ENCODE measurements around the gene AKR1A1.
"Not testable (repeated sequence)": the region's sequence is repeated elsewhere in the genome, so short reads cannot be mapped to it uniquely, and the experiment has no call there.

AKR1A1 gene

GRCh38 chr1:45518366-45518765 lies 32.3 kb upstream of the AKR1A1 start:
- H3K27ac Mint-ChIP-seq = peak overlapping the region; percentile 89
- H3K9me3 Mint-ChIP-seq, DNase-seq, H3K27me3 Mint-ChIP-seq: not testable (repeated sequence)
- peaks cover 80% of the 10 kb centered on the region for H3K36me3 Mint-ChIP-seq (ENCODE audit: low read depth)
- peaks cover 61% of the 10 kb centered on the region for H3K4me1 Mint-ChIP-seq (ENCODE audit: low read depth)
- H3K4me3 Mint-ChIP-seq = peak overlapping the region; percentile 95

GRCh38 chr1:45518910-45519309 lies 31.7 kb upstream of the AKR1A1 start:
- peaks cover 75% of the 10 kb centered on the region for H3K36me3 Mint-ChIP-seq (ENCODE audit: low read depth)
- peak overlapping the region; percentile 95 for H3K4me3 Mint-ChIP-seq
- no peak for DNase-seq
- H3K27ac Mint-ChIP-seq = peak overlapping the region; percentile 89
- no peaks in the 10 kb centered on the region for H3K27me3 Mint-ChIP-seq
- no peaks in the 10 kb centered on the region for H3K9me3 Mint-ChIP-seq
- H3K4me1 Mint-ChIP-seq (ENCODE audit: low read depth) = peaks cover 62% of the 10 kb centered on the region

GRCh38 chr1:45519774-45520173 lies 30.9 kb upstream of the AKR1A1 start:
- DNase-seq, H3K27me3 Mint-ChIP-seq, H3K9me3 Mint-ChIP-seq: not testable (repeated sequence)
- Mint-ChIP-seq H3K27ac (peak overlapping the region; percentile 89), H3K4me3 (peak overlapping the region; percentile 95), H3K36me3 (ENCODE audit: low read depth) (peaks cover 66% of the 10 kb centered on the region), H3K4me1 (ENCODE audit: low read depth) (peaks cover 60% of the 10 kb centered on the region)

- no peaks in the 10 kb centered on the region for H3K9me3 Mint-ChIP-seq
- DNase-seq = peak; percentile 99
- H3K27me3 Mint-ChIP-seq = no peaks in the 10 kb centered on the region
- H3K4me1 Mint-ChIP-seq (ENCODE audit: low read depth) = peaks cover 48% of the 10 kb centered on the region
- peaks cover 47% of the 10 kb centered on the region for H3K36me3 Mint-ChIP-seq (ENCODE audit: low read depth)
- peak within 1 kb of the TSS; percentile 97 for H3K27ac Mint-ChIP-seq
- H3K4me3 Mint-ChIP-seq = peak within 1 kb of the TSS; percentile 95
These were observed 29.0 kb upstream of the AKR1A1 start, which contains the start of gene PRDX1 for GRCh38 chr1:45521413-45522323. Gene PRDX1 (minus strand): TSS chr1:45521884. CDS start chr1:45519043, 2,841 bp downstream.

- peaks cover 41% of the 10 kb centered on the region for H3K4me1 Mint-ChIP-seq (ENCODE audit: low read depth)
- H3K9me3 Mint-ChIP-seq = no peaks in the 10 kb centered on the region
- H3K27ac Mint-ChIP-seq = peak overlapping the region; percentile 97
- H3K4me3 Mint-ChIP-seq = peak overlapping the region; percentile 95
- H3K36me3 Mint-ChIP-seq (ENCODE audit: low read depth) = peaks cover 39% of the 10 kb centered on the region
- no peaks in the 10 kb centered on the region for H3K27me3 Mint-ChIP-seq
- DNase-seq = no peak
These were observed 28.1 kb upstream of the AKR1A1 start for GRCh38 chr1:45522324-45523104.

- peaks cover 31% of the 10 kb centered on the region for H3K36me3 Mint-ChIP-seq (ENCODE audit: low read depth)
- not testable (repeated sequence) for H3K27me3 Mint-ChIP-seq, DNase-seq, H3K9me3 Mint-ChIP-seq
- H3K4me1 Mint-ChIP-seq (ENCODE audit: low read depth) = peaks cover 39% of the 10 kb centered on the region
- H3K4me3 Mint-ChIP-seq = peak overlapping the region; percentile 8
- peak overlapping the region; percentile 97 for H3K27ac Mint-ChIP-seq
These were observed 27.1 kb upstream of the AKR1A1 start for GRCh38 chr1:45523516-45523915.

GRCh38 chr1:45523975-45524374 lies 26.7 kb upstream of the AKR1A1 start:
- H3K9me3 Mint-ChIP-seq, H3K27me3 Mint-ChIP-seq, DNase-seq, H3K4me3 Mint-ChIP-seq, H3K27ac Mint-ChIP-seq: not testable (repeated sequence)
- peaks cover 35% of the 10 kb centered on the region for H3K4me1 Mint-ChIP-seq (ENCODE audit: low read depth)
- peaks cover 27% of the 10 kb centered on the region for H3K36me3 Mint-ChIP-seq (ENCODE audit: low read depth)

GRCh38 chr1:45526135-45526644 lies 24.4 kb upstream of the AKR1A1 start:
- no peak for DNase-seq
- Mint-ChIP-seq H3K27me3 (no peaks in the 10 kb centered on the region), H3K27ac (no peak overlapping the region), H3K4me1 (ENCODE audit: low read depth) (peaks cover 22% of the 10 kb centered on the region), H3K9me3 (no peaks in the 10 kb centered on the region), H3K36me3 (ENCODE audit: low read depth) (peaks cover 6% of the 10 kb centered on the region), H3K4me3 (no peak overlapping the region)

GRCh38 chr1:45530632-45531135 lies 19.9 kb upstream of the AKR1A1 start:
- no peak for DNase-seq
- Mint-ChIP-seq H3K27me3 (no peaks in the 10 kb centered on the region), H3K36me3 (ENCODE audit: low read depth) (no peaks in the 10 kb centered on the region), H3K4me3 (no peak overlapping the region), H3K4me1 (ENCODE audit: low read depth) (peaks cover 5% of the 10 kb centered on the region), H3K9me3 (no peaks in the 10 kb centered on the region), H3K27ac (no peak overlapping the region)

- no peaks in the 10 kb centered on the region for H3K9me3 Mint-ChIP-seq
- H3K36me3 Mint-ChIP-seq (ENCODE audit: low read depth) = no peaks in the 10 kb centered on the region
- no peak for DNase-seq
- peaks cover 17% of the 10 kb centered on the region for H3K4me1 Mint-ChIP-seq (ENCODE audit: low read depth)
- H3K27me3 Mint-ChIP-seq = no peaks in the 10 kb centered on the region
- no peak overlapping the region for H3K4me3 Mint-ChIP-seq
- H3K27ac Mint-ChIP-seq = no peak overlapping the region
These were observed 18.8 kb upstream of the AKR1A1 start for GRCh38 chr1:45531873-45532272.

GRCh38 chr1:45535988-45536766 lies 14.4 kb upstream of the AKR1A1 start:
- H3K27me3 Mint-ChIP-seq = no peaks in the 10 kb centered on the region
- DNase-seq = no peak
- no peaks in the 10 kb centered on the region for H3K9me3 Mint-ChIP-seq
- H3K4me3 Mint-ChIP-seq = no peak overlapping the region
- H3K27ac Mint-ChIP-seq = peak overlapping the region; percentile 4
- H3K4me1 Mint-ChIP-seq (ENCODE audit: low read depth) = peaks cover 22% of the 10 kb centered on the region
- H3K36me3 Mint-ChIP-seq (ENCODE audit: low read depth) = no peaks in the 10 kb centered on the region

- H3K4me3 Mint-ChIP-seq = no peak overlapping the region
- no peak for DNase-seq
These were observed 13.7 kb upstream of the AKR1A1 start for GRCh38 chr1:45536886-45537285.

GRCh38 chr1:45541193-45541592 lies 9.4 kb upstream of the AKR1A1 start:
- Mint-ChIP-seq H3K27ac (no peak overlapping the region), H3K9me3 (no peaks in the 10 kb centered on the region), H3K4me3 (no peak overlapping the region), H3K4me1 (ENCODE audit: low read depth) (peaks cover 44% of the 10 kb centered on the region), H3K27me3 (no peaks in the 10 kb centered on the region), H3K36me3 (ENCODE audit: low read depth) (no peaks in the 10 kb centered on the region)
- DNase-seq = no peak

More at GRCh38 chr1:45536886-45537285, 13.7 kb upstream of the AKR1A1 start:
- no peaks in the 10 kb centered on the region for H3K36me3 Mint-ChIP-seq (ENCODE audit: low read depth)
- peaks cover 20% of the 10 kb centered on the region for H3K4me1 Mint-ChIP-seq (ENCODE audit: low read depth)
- no peak overlapping the region for H3K27ac Mint-ChIP-seq
- no peaks in the 10 kb centered on the region for H3K27me3 Mint-ChIP-seq
- H3K9me3 Mint-ChIP-seq = no peaks in the 10 kb centered on the region

GRCh38 chr1:45542591-45542990 lies 8.0 kb upstream of the AKR1A1 start:
- Mint-ChIP-seq H3K27me3 (no peaks in the 10 kb centered on the region), H3K4me3 (no peak overlapping the region), H3K36me3 (ENCODE audit: low read depth) (no peaks in the 10 kb centered on the region), H3K9me3 (no peaks in the 10 kb centered on the region), H3K27ac (no peak overlapping the region), H3K4me1 (ENCODE audit: low read depth) (peaks cover 32% of the 10 kb centered on the region)
- no peak for DNase-seq

Measured in activated T-cell treated with anti-CD3 and anti-CD28 coated beads, Interleukin-2, amount 50 U/mL, for 24 hours (primary cell).